ENCODE data around the gene FBXL2.

The FBXL2 gene

DNA sequence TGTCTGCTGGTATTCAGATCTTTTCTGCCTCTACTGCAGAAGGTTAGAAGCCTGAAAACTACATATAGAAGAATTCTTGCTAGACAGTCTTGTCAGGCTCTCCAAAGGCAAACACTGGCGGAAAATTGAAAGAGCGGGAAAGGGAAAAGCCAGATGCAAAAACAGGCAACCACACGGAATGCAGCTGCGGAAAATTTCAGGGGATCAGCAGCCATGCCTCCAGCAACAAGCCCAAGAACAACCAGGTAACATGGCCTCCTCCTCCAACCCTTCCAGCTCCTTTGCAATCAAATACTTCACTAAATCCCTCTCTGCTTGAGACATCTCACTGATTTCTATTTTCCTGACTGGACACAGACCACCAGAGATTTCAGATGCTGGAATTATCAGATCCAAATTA, 153.3 kb downstream of the FBXL2 start:
- no peak for DNase-seq

DNA sequence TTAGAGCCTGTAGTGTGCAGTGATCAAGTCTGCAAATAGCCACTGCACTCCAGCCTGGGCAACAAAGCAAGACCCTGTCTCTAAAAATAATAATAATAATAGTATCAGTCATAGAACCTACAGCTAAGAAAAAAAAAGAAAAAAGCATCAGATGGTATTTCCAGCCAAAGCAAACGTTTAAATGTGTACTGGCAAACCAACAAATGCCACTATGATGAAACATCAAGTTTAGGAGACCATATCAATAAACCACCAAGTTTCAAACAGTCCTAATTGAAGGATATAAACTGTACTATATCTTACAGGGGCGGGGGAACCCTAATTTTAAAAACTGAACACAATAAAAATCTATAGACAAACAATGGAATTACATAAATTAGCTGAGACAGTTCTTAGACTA, 156.6 kb downstream of the FBXL2 start:
- no peak for DNase-seq
